ENCODE data around the gene GPLD1. TPM values are rescaled to one million over a fixed set of nuclear protein-coding genes. Genes with fewer than 3 reads are reported as not detected.
A peak's percentile ranks its signal among the peaks of the same experiment; 100 is the strongest.
"Not testable (repeated sequence)": the region's sequence is repeated elsewhere in the genome, so short reads cannot be mapped to it uniquely, and the experiment has no call there.

The GPLD1 gene
- polyA plus RNA-seq, 3 donors from 2014 or later = 0.06 TPM; not detected in 2

DNA sequence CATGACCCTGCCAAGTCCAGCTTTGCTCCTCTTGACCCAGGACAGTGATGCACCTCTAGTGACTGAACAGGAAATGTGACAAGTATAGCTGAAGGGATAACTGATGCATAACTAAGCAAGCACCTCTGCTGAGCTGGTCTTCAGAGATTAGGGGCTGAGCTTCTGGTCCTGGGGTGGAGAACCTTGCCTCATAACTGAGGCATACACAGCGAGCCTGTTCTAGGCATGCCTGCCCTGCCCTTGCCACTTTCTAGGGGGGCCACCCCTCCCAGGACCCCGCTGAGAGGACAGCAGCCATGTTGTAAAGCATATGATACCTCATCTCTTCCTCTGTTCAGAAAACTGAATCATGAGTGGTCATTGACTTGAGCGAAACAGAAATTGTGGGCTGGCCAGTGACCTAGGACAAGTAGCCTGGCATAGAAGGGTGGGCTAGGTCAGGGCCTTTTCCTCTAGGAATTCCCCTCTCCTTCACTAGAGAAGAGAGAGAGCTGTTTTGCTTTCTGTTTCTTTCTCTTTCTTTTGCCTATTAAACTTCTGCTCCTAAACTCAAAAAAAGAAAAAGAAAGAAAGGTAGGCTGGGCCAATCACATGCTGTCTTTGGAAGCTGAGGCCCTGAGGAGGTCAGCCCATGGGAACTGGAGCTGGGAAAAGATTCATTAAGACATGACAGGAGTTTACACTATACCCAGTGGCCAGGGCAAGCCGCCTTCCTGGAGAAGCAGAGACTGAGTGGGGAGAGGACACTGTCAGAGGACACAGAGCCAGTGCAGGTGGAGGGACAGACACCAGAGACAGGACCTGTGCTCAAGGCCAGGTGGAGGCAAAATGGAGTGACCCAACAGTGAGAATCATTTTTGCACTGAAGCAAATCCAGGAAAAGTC lies 28.5 kb upstream of the GPLD1 start:
- H3K36me3 Mint-ChIP-seq = peaks cover 14 to 18% (median 17%) of the 10 kb centered on the region in 3 donors
- no peak overlapping the region for H3K4me3 Mint-ChIP-seq
- no peak overlapping the region for H3K27ac Mint-ChIP-seq
- no peaks in the 10 kb centered on the region for H3K9me3 Mint-ChIP-seq
- no peaks in the 10 kb centered on the region for H3K4me1 Mint-ChIP-seq
- no peak for DNase-seq
- peaks cover 0 to 3% (median 2%) of the 10 kb centered on the region in 3 donors for H3K27me3 Mint-ChIP-seq (ENCODE audit: low read depth in 3 of 3)

DNA sequence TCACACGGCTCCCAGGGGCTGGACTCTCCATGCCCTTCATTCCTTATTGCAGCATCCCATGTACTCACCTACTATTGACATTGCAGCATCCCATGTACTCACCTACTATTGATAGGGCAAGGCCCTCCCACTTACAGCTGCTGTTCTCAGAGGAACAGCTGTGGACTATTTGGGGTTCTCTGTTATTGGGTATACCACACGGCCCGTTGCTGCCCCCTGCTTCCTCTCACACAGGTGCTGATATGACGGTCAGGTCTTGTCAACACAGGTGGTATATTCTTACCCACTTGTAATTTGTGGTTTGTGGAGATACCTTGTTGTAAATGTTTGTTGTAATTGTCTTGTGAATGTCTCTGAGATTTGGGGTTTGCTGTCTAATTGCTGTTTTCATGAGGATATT lies 24.2 kb upstream of the GPLD1 start:
- DNase-seq = no peak
- peaks cover 0 to 3% (median 3%) of the 10 kb centered on the region in 3 donors for H3K27me3 Mint-ChIP-seq (ENCODE audit: low read depth in 3 of 3)
- H3K4me3 Mint-ChIP-seq = no peak overlapping the region
- H3K36me3 Mint-ChIP-seq = peaks cover 36 to 51% (median 44%) of the 10 kb centered on the region in 3 donors
- H3K4me1 Mint-ChIP-seq = no peaks in the 10 kb centered on the region
- no peaks in the 10 kb centered on the region for H3K9me3 Mint-ChIP-seq
- H3K27ac Mint-ChIP-seq = no peak overlapping the region

DNA sequence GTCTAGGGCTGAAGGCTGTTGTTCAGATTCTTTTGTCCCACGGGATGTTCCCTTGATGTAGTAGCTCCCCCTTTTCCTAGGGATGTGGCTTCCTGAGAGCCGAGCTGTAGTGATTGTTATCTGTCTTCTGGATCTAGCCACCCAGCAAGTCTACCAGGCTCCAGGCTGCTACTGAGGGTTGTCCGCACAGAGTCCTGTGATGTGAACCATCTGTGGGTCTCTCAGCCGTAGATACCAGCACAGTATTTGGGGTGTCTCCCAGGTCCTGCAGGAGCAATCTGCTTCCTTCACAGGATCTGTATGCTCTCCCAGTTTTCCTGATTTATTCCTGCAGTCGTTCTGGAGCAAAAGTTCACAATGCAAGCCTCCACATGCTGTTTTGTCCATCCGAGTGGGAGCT lies 22.6 kb upstream of the GPLD1 start:
- H3K9me3 Mint-ChIP-seq; H3K4me1 Mint-ChIP-seq; DNase-seq; H3K4me3 Mint-ChIP-seq; H3K27me3 Mint-ChIP-seq (ENCODE audit: low read depth in 3 of 3): not testable (repeated sequence)
- peak overlapping the region in 1 of 6 donors; percentile 38 for H3K27ac Mint-ChIP-seq
- H3K36me3 Mint-ChIP-seq = peaks cover 42 to 58% (median 57%) of the 10 kb centered on the region in 3 donors

DNA sequence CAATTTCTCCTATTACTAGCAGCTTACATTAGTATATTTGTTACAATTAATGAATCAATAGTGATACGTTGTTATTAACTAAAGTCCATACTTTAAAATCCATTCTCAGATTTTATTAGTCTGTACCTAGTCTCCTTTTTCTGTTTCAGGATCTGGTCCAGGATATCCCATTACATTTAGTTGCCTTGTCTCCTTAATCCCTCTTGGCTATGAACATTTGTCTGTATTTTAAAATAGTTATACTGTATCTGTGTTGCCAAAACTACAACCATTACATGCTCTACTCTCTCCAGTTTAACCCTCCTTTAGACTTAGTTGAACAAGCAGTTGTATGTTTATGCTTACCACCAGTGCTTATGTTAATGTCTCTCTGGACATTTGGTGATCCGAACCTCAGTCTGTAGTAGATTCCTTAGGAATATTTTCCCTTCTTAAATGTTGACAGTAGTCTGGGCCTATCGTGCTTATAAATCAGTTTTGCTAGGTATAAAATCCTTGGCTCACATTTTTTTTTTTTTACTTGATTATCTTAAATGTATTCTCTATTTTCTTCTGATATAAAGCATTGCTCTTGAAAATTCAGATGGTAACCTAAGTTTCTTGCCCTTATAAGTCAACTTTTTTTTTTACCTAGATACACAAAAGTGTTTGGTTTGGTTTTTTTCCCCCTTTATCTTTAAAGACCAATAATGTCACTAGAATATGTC lies 17.6 kb upstream of the GPLD1 start:
- no peaks in the 10 kb centered on the region for H3K9me3 Mint-ChIP-seq
- H3K27me3 Mint-ChIP-seq (ENCODE audit: low read depth in 3 of 3) = peaks cover 0 to 1% (median 0%) of the 10 kb centered on the region in 3 donors
- DNase-seq = no peak
- no peak overlapping the region for H3K4me3 Mint-ChIP-seq
- H3K4me1 Mint-ChIP-seq = no peaks in the 10 kb centered on the region
- no peak overlapping the region for H3K27ac Mint-ChIP-seq
- H3K36me3 Mint-ChIP-seq = peaks cover 41 to 70% (median 58%) of the 10 kb centered on the region in 3 donors

DNA sequence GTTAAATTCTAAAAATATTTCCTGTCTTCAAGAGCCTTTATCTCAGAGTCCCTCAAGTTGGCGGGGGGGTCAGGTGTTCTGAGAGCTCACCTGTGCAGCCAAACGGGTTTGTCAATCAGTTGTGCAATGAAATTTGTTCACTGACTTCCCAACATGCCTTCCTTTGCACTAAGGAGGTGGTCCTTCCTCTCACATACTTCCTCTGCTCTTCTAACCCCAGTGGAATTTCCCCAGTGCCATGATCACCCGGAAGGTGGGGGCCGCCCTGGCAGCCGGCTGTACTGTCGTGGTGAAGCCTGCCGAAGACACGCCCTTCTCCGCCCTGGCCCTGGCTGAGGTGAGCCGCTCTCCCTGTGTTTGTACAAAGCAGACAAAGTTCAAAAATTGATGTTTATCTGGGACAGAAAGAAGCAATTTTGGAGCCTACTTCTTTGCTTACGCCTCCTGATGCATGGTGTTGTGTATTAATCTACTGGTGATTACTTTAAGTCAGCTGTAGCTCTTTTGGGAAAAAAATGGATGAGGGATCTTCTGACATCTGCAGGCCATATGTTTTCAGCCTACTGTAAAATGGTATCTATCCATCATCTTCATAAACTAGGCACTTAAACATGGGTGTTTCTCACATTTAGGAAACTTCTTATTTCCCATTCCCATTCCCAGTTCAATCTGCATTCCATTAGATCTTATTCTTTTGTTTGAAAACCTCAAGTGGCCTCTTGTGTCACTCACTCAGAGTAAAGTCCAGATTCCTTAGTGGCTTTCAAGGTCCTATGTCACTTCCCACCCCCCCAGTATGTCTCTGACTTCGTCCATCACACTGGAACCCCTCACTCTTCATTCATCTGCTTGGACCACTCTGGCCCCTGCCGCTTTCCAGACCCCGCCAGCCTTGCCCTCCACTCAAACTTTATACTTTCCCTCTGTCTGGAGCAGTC lies 15.5 kb upstream of the GPLD1 start:
- no peaks in the 10 kb centered on the region for H3K9me3 Mint-ChIP-seq

DNA sequence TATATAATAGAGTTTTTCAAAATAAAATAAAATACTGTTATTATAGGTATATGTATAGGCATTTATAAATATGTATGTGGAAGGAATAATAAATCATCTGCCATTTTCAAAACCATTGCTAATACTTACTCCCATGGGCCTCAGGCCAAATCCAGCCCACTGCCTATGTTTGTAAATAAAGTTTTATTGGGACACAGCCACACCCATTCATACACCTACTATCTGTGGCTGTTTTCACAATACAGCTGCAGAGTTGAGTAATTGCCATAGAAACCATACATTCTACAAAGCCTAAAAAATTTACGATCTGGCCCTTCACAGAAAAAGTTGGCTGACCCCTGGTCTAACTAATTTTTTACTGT lies 14.9 kb upstream of the GPLD1 start:
- DNase-seq = no peak
- Mint-ChIP-seq H3K4me3 (no peak overlapping the region), H3K27me3 (ENCODE audit: low read depth in 3 of 3) (peaks cover 0 to 1% (median 0%) of the 10 kb centered on the region in 3 donors), H3K4me1 (no peaks in the 10 kb centered on the region), H3K36me3 (peaks cover 28 to 57% (median 36%) of the 10 kb centered on the region in 3 donors), H3K27ac (no peak overlapping the region), H3K9me3 (no peaks in the 10 kb centered on the region)

More for the DNA sequence above, 15.5 kb upstream of the GPLD1 start:
- Mint-ChIP-seq H3K4me3 (no peak overlapping the region), H3K27me3 (ENCODE audit: low read depth in 3 of 3) (peaks cover 0 to 1% (median 0%) of the 10 kb centered on the region in 3 donors), H3K36me3 (peaks cover 34 to 63% (median 42%) of the 10 kb centered on the region in 3 donors), H3K4me1 (no peaks in the 10 kb centered on the region), H3K27ac (no peak overlapping the region)
- DNase-seq = no peak

DNA sequence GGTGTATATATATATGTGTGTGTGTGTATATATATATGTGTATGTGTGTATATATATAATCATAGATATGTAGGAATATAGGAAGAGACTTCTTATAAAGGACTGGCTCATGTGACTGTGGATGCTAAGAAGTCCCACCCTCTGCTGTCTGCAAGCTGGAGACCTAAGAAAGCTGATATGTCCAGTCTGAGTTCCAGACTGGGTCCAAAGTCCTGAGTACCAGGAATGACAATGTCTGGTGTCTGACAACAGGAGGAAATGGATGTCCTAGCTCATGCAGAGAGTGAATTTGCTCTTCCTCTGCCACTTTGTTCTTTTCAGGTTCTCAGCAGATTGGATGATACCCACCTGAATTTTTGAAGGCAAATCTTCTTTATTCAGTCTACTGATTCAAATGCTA lies 12.5 kb upstream of the GPLD1 start:
- Mint-ChIP-seq H3K9me3 (no peaks in the 10 kb centered on the region), H3K4me3 (no peak overlapping the region)

DNA sequence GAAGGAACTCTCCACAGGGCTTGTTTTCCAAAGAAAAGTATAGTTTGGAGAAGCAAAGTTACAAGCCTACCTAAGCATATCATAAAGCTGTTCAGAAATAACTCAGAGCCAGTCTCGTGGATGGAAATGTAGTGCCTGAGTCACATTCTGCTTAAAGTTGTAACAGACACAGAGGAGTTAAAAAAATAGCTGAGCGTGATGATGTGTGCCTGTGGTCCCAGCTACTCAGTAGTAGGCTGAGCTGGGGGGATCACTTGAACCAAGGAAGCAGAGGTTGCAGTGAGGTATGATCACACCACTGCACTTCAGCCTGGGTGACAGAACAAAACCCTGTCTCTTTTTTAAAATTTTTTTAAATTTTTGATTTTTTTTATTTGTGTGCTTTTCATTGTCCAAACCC lies 12.0 kb upstream of the GPLD1 start:
- Mint-ChIP-seq H3K4me3 (no peak overlapping the region), H3K4me1 (peaks cover 0 to 3% of the 10 kb centered on the region in 2 donors), H3K9me3 (no peaks in the 10 kb centered on the region), H3K36me3 (peaks cover 16 to 44% (median 16%) of the 10 kb centered on the region in 3 donors), H3K27me3 (ENCODE audit: low read depth in 3 of 3) (no peaks in the 10 kb centered on the region), H3K27ac (no peak overlapping the region)
- DNase-seq = no peak

More for the DNA sequence above, 12.5 kb upstream of the GPLD1 start:
- Mint-ChIP-seq H3K36me3 (peaks cover 17 to 43% (median 19%) of the 10 kb centered on the region in 3 donors), H3K27ac (peak overlapping the region in 1 of 6 donors; percentile 41), H3K4me1 (peaks cover 0 to 3% of the 10 kb centered on the region in 2 donors), H3K27me3 (ENCODE audit: low read depth in 3 of 3) (peaks cover 0 to under 1% (median 0%) of the 10 kb centered on the region in 3 donors)
- no peak for DNase-seq

DNA sequence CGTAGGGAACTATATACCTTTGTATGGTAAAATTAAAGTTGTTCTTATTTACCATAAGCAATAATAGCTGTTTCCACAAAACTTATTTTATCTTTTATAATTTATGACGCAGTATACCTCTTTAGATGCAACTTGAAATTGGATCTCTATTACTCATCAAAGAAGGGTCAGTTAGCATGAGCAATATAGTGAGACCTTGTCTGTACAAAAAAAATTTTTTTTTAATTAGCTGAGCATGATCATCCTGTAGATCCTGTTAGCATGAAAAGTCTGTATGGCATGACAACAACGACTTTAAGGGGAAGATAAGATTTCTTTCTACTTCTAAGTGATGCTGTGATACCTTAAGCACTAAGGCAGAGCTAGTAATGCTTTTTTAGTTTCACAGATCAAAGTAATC lies 11.3 kb upstream of the GPLD1 start:
- no peak overlapping the region for H3K4me3 Mint-ChIP-seq
- no peaks in the 10 kb centered on the region for H3K9me3 Mint-ChIP-seq
- peaks cover 4 to 6% of the 10 kb centered on the region in 2 donors for H3K4me1 Mint-ChIP-seq
- no peaks in the 10 kb centered on the region for H3K27me3 Mint-ChIP-seq (ENCODE audit: low read depth in 3 of 3)
- DNase-seq = no peak
- H3K27ac Mint-ChIP-seq = no peak overlapping the region
- peaks cover 16 to 44% (median 16%) of the 10 kb centered on the region in 3 donors for H3K36me3 Mint-ChIP-seq

DNA sequence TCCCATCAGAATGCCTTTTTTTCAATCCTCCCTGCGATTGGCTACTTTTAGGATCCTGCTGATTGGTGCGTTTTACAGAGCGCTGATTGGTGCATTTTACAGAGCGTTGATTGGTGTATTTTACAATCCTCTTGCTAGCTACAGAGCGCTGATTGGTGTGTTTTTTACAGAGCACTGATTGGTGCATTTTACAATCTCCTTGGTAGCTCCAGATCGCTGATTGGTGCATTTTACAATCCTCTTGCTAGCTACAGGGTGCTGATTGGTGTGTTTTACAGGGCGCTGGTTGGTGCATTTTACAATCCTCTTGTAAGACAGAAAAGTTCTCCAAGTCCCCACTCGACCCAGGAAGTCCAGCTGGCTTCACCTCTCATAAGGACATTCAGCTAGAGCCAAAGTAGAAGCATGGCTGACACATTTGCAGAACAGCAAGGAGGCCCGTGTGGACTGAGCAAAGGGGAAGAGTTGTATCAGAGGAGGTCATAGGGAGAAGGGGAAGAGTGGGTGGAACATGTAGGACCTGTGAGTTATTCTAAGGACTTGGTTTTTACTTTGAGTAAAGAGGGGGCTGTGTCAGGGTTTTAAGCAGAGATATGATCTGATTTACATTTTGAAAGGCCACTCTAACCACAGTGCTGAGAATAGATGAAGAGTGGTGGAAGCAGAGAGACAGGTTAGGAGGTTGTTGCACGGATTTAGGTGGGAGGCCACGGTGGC lies 8.0 kb upstream of the GPLD1 start:
- Mint-ChIP-seq H3K36me3 (peaks cover 4 to 18% (median 6%) of the 10 kb centered on the region in 3 donors), H3K27ac (no peak overlapping the region), H3K9me3 (no peaks in the 10 kb centered on the region), H3K27me3 (ENCODE audit: low read depth in 3 of 3) (peaks cover 0 to 2% (median 0%) of the 10 kb centered on the region in 3 donors), H3K4me1 (peaks cover 15 to 23% of the 10 kb centered on the region in 2 donors), H3K4me3 (no peak overlapping the region)
- DNase-seq = no peak

DNA sequence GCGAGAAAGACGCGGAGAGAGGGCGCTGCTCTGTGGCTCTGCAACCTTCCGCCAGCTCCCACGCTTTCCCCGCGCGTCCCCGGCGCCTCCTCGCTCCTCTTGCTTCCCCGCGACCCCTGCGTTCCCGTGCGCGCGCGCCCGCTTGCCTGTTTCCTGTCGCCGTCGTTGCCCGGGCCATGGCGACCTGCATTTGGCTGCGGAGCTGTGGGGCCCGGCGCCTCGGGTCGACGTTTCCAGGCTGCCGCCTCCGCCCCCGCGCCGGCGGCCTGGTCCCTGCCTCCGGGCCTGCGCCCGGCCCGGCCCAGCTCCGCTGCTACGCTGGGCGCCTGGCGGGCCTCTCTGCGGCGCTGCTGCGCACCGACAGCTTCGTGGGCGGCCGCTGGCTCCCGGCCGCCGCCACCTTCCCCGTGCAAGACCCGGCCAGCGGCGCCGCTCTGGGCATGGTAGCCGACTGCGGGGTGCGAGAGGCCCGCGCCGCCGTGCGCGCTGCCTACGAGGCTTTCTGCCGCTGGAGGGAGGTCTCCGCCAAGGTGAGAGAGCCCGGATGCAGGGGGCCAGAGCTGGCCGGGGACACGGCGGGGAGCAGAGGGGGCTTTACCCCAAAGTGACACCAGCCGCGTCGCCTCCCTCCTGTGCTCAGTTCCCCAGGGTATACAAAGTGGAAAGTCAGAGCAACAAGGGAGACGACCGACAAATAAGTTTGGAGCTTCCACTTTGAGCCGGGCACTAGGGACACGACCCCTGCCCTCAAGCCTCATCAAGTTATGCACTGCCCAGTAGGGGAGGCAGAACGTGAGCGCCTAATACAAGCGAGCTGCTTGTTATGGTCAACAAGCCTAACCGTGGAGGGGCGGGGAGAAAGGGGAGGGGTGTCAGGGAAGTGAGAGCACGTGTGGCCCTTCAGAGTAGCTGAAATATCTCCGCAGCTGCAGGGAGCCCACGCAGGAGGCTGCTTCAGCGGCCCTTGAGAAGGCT lies 5.7 kb upstream of the GPLD1 start, which contains the start of gene ALDH5A1:
Gene ALDH5A1 (plus strand): TSS at position 149 of the 975 bp plus-strand sequence. CDS start 28 bp downstream, at position 177.
- peak within 1 kb of the TSS; percentile 16 to 79 (median 61) for H3K27ac Mint-ChIP-seq
- H3K27me3 Mint-ChIP-seq (ENCODE audit: low read depth in 3 of 3) = peaks cover 0 to 2% (median 0%) of the 10 kb centered on the region in 3 donors
- peak within 1 kb of the TSS; percentile 77 to 88 (median 86) for H3K4me3 Mint-ChIP-seq
- peaks cover 2 to 9% (median 4%) of the 10 kb centered on the region in 3 donors for H3K36me3 Mint-ChIP-seq
- peaks cover 15 to 23% of the 10 kb centered on the region in 2 donors for H3K4me1 Mint-ChIP-seq
- peak; percentile 68 to 71 (median 70) for DNase-seq
- no peaks in the 10 kb centered on the region for H3K9me3 Mint-ChIP-seq
